Fibroblast of lung (primary cell): ENCODE measurements around the gene ARVCF.

ENCODE experiments used
- EZH2 ChIP-seq: IDR thresholded peaks from 2 replicates; pipeline ENCODE4 v1.5.1; 2012; ENCODE audit warnings: low read length, control low read depth, mild to moderate bottlenecking; ENCODE audit errors: missing control alignments
- TF ChIP-seq, protein P1 (sequence below), 2 donors: IDR thresholded peaks in 1 of 2; conservative IDR thresholded peaks in 1 of 2; 1 replicate in 1 of 2; 2 replicates in 1 of 2; pipeline ENCODE4 v1.5.1; 2011 to 2012; ENCODE audit warnings: low read length in 2 of 2, control low read depth in 1 of 2, inconsistent platforms in 1 of 2, low read depth in 1 of 2, mild to moderate bottlenecking in 1 of 2

DNA sequence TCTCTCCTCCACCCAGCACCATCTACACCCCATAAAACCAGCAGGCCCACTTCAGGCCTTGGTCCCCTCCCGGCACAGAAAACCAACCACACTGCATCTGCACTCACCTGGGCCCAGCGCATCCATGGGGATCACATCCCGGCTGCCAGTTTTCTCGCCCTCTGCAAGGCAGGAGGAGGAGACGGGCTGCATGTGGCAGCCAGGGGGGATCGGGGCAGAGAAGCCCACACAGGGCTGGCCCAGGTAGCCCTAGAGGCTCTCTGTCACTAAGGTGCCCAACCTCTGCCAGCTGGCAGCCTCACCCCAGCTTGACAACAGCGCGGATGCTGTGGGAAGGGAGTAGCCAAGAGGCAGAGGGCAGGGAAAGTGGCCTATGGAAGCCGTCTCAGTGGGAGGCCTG lies 44.4 kb downstream of the ARVCF start:
- TF ChIP-seq, protein P1, sequence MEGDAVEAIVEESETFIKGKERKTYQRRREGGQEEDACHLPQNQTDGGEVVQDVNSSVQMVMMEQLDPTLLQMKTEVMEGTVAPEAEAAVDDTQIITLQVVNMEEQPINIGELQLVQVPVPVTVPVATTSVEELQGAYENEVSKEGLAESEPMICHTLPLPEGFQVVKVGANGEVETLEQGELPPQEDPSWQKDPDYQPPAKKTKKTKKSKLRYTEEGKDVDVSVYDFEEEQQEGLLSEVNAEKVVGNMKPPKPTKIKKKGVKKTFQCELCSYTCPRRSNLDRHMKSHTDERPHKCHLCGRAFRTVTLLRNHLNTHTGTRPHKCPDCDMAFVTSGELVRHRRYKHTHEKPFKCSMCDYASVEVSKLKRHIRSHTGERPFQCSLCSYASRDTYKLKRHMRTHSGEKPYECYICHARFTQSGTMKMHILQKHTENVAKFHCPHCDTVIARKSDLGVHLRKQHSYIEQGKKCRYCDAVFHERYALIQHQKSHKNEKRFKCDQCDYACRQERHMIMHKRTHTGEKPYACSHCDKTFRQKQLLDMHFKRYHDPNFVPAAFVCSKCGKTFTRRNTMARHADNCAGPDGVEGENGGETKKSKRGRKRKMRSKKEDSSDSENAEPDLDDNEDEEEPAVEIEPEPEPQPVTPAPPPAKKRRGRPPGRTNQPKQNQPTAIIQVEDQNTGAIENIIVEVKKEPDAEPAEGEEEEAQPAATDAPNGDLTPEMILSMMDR (conservative IDR thresholded peaks at IDR 0.05 in 1 of 2, IDR thresholded peaks at IDR 0.05 in 1 of 2; ENCODE audit: low read depth in 1 of 2, low read length in 2 of 2), result no peak
- no peak for TF ChIP-seq EZH2
